ENCODE results near the gene SPDYE2B.
"Not testable (repeated sequence)": the region's sequence is repeated elsewhere in the genome, so short reads cannot be mapped to it uniquely, and the experiment has no call there.

SPDYE2B gene

DNA sequence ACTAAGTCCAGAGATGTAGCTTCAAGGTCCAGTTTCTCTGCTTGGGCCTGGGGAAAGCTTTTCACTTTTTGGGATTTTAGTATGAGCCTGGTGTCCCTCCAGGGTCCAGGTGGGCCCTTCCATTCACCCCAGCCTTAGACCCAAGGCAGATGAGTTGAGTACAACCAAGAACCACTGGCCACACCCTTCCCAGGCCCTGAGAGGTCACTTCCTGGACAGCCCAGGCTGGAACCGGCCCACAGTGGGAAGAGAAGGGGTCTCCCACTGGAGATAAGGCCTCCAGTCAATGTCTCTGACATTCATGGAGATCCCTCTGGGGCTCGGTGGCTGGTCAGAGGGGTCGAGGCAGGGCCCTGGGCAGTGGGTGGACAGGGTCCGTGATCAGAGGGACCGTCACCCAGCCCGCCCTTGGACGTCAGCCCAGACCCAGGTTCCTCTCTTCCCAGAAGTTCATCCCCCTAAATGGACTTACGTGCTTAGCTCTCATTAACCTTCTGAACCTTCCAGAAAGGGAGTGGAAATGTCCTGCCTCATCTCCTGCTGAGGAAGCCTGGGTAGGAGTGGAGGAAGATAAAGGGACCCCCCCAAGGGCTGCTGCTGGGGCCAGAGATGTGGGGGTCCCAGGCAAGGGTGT is 22.7 kb upstream of the SPDYE2B start:
- not testable (repeated sequence) for H3K9me3 Mint-ChIP-seq, H3K27ac Mint-ChIP-seq

DNA sequence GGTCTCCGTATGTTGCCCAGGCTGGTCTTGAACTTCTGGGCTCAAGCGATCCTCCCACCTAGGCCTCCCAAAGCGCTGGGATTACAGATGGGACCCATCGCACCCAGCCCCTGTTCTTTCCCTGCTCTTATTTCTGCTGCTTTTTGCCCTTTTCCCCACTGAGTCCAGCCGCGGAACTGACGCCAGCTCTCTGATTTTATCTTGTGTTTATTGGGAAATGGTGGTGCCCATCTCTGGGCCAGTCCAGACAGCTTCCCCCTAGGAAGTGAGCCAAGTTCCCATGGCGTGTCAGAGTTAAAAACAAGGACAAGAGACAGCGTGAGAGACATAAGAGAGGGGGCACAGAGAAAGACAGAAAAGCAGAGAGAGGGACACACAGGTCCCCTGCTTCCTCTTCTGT is 19.5 kb upstream of the SPDYE2B start:
- H3K4me3 Mint-ChIP-seq; H3K27ac Mint-ChIP-seq; H3K36me3 Mint-ChIP-seq (ENCODE audit: low read depth); H3K27me3 Mint-ChIP-seq (ENCODE audit: low read depth); H3K9me3 Mint-ChIP-seq; H3K4me1 Mint-ChIP-seq (ENCODE audit: low read depth): not testable (repeated sequence)

More for the DNA sequence above, 22.7 kb upstream of the SPDYE2B start:
- H3K4me3 Mint-ChIP-seq; H3K27me3 Mint-ChIP-seq (ENCODE audit: low read depth); H3K36me3 Mint-ChIP-seq (ENCODE audit: low read depth); H3K4me1 Mint-ChIP-seq (ENCODE audit: low read depth): not testable (repeated sequence)

DNA sequence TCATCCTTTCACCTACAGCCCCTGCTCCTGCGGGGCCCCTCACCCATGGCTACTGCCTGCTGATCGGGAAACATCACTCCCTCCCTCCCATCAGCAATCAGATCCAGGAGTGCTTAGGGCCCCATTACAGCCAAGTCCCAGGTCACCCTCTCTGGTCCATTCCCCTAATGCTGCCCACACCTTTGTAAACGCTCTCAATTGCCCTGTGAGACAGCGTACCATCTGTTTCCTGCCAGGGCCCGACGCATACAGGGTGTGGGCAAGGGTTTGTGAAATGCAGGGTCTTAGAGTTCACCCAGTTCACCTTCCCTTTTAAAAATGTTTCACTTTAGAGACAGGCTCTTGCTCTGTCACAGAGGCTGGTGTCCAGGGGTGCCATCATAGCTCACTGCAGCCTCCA is 15.8 kb upstream of the SPDYE2B start:
- H3K4me3 Mint-ChIP-seq; H3K9me3 Mint-ChIP-seq; H3K27ac Mint-ChIP-seq; H3K27me3 Mint-ChIP-seq (ENCODE audit: low read depth); H3K4me1 Mint-ChIP-seq (ENCODE audit: low read depth); H3K36me3 Mint-ChIP-seq (ENCODE audit: low read depth): not testable (repeated sequence)

DNA sequence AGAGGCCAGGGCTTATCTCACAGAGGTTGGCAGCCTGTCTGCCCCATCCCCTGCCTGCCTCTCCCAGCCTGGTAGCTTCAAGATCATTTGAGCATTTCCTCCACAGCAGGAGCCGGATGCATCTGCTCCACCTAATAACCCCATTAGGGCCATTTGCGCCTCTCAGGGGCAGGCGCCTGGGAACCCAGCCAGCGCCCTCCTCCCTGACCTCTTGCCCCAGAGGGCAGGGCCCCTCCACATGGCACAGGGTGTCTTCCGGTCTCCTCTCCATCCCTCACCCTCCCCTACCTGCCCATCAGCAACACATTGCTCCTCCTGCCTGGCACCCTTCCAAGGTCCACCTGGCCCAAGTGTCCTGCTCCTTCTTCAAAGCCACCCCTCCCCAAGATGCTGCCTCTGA is 14.8 kb upstream of the SPDYE2B start:
- H3K9me3 Mint-ChIP-seq; H3K27ac Mint-ChIP-seq; H3K27me3 Mint-ChIP-seq (ENCODE audit: low read depth); H3K4me1 Mint-ChIP-seq (ENCODE audit: low read depth); H3K4me3 Mint-ChIP-seq; H3K36me3 Mint-ChIP-seq (ENCODE audit: low read depth): not testable (repeated sequence)

DNA sequence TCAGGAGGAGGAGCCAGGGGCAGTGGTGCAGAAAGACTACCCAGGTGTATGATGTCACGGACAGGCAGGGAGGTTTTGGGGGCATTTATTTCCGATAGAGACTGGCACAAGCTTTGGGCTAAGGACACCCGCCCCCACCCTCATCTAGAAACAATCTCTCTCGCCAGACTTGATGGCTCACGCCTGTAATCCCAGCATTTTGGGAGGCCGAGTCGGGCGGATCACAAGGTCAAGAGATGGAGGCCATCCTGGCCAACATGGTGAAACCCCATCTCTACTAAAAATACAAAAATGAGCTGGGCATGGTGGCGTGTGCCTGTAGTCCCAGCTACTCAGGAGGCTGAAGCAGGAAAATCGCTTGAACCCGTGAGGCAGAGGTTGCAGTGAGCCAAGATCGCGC is 13.2 kb upstream of the SPDYE2B start:
- not testable (repeated sequence) for H3K27me3 Mint-ChIP-seq (ENCODE audit: low read depth); H3K27ac Mint-ChIP-seq

DNA sequence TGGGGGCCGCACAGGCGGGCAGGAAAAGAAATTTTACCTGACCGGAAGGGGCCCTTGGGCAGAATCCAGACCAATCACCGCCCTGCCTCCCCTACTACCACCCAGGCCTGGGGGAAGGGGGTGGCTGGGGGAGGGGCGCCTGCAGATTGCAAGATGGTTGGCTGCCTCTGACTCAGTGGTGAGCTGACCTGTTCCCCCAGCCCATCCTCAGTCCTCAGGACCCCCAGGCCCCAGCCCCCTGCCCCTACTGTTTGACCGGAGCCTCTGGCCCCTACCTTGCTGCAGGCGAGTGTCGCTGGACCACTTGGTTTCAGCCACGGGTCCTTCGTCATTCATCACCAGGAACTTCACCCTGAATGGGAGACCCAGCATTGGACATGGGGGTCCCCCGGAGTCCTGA is 11.3 kb upstream of the SPDYE2B start:
- not testable (repeated sequence) for H3K27me3 Mint-ChIP-seq (ENCODE audit: low read depth); H3K36me3 Mint-ChIP-seq (ENCODE audit: low read depth); H3K27ac Mint-ChIP-seq; H3K4me1 Mint-ChIP-seq (ENCODE audit: low read depth); H3K9me3 Mint-ChIP-seq; H3K4me3 Mint-ChIP-seq

More for the DNA sequence above, 13.2 kb upstream of the SPDYE2B start:
- H3K4me3 Mint-ChIP-seq; H3K36me3 Mint-ChIP-seq (ENCODE audit: low read depth); H3K9me3 Mint-ChIP-seq; H3K4me1 Mint-ChIP-seq (ENCODE audit: low read depth): not testable (repeated sequence)

DNA sequence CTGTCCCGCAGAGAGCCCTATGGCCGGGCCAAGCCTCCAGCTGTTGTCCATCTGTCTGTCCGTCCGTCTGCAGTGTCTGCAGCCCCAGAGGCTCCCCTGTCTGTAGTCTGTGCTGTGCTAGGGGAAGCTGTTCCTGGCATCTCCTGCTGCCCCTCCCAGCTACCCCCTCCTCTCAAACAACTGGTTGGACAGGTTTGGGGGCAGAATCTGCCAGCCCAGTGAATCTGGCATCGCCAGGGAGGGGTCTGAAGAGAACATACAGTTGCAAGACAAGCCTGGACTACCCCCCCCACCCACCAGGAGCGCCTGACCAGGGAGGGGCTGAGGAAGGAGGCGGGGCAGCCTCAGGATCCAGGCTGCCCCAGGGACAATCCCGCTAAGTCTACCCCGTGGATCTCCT is 7.4 kb upstream of the SPDYE2B start, which contains the start of gene UPK3BL1:
Gene UPK3BL1, minus strand, starts transcription at position 101 of the 400 bp plus-strand sequence. Its CDS starts 50 bp downstream, at position 51.
- H3K27me3 Mint-ChIP-seq (ENCODE audit: low read depth); H3K36me3 Mint-ChIP-seq (ENCODE audit: low read depth); H3K4me3 Mint-ChIP-seq; H3K4me1 Mint-ChIP-seq (ENCODE audit: low read depth); H3K27ac Mint-ChIP-seq; H3K9me3 Mint-ChIP-seq: not testable (repeated sequence)

DNA sequence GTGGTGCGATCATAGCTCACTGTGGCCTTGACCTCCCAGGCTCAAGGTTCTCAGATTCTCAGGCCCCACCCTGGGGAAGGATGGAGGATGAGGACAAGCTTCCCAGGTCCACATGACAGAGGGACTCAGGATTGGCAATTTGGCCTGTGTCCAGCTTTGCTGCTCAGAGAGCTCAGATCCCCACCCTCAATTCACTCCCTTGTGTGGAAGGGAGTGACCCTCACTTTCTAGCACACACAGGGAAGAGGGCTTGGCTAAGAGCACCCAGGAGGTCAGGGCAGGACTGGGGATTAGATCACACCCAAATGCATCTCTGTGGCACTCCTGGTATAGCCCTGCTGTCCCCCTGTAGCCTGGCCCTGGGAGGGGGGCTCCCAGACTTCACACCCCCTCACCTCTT is 6.7 kb upstream of the SPDYE2B start:
- not testable (repeated sequence) for H3K27ac Mint-ChIP-seq; H3K4me1 Mint-ChIP-seq (ENCODE audit: low read depth); H3K36me3 Mint-ChIP-seq (ENCODE audit: low read depth); H3K4me3 Mint-ChIP-seq; H3K27me3 Mint-ChIP-seq (ENCODE audit: low read depth); H3K9me3 Mint-ChIP-seq

DNA sequence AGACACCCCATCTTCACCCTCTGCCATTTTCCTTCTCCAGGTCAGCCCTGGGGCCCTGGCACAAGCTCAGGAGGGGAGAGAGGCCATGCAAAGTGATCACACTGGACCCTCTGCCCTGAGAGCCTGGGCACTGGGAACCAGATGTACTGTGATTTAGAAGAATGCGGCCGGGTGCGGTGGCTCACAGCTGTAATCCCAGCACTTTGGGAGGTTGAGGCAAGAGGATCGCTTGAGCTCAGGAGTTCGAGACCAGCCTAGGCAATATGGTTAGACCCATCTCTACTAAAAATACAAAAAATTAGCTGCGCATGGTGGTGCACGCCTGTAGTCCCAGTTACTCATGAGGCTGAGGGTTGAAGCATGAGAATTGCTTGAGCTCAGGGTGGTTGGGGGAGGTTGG is 2.3 kb upstream of the SPDYE2B start:
- H3K36me3 Mint-ChIP-seq (ENCODE audit: low read depth); H3K9me3 Mint-ChIP-seq; H3K27me3 Mint-ChIP-seq (ENCODE audit: low read depth); H3K4me3 Mint-ChIP-seq; H3K4me1 Mint-ChIP-seq (ENCODE audit: low read depth); H3K27ac Mint-ChIP-seq: not testable (repeated sequence)

DNA sequence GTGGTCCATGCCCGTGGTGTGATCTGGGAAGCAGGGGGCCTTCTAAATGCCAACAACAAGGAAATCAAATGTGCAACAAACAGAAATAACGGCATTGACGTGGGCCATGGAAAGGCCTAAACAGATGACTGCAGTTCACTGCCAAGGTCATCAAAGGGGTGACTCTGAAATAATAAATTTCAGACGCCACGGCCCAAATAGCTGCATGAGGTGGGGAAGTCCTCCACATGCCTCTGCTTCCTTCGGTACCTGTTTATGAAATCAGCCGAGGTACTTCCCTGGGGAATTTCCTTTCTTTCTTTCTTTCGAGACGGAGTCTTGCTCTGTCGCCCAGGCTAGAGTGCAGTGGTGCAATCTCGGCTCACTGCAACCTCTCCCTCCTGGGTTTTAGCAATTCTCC is 14.6 kb downstream of the SPDYE2B start:
- not testable (repeated sequence) for H3K4me1 Mint-ChIP-seq (ENCODE audit: low read depth); H3K9me3 Mint-ChIP-seq; H3K36me3 Mint-ChIP-seq (ENCODE audit: low read depth); H3K4me3 Mint-ChIP-seq; H3K27me3 Mint-ChIP-seq (ENCODE audit: low read depth); H3K27ac Mint-ChIP-seq

DNA sequence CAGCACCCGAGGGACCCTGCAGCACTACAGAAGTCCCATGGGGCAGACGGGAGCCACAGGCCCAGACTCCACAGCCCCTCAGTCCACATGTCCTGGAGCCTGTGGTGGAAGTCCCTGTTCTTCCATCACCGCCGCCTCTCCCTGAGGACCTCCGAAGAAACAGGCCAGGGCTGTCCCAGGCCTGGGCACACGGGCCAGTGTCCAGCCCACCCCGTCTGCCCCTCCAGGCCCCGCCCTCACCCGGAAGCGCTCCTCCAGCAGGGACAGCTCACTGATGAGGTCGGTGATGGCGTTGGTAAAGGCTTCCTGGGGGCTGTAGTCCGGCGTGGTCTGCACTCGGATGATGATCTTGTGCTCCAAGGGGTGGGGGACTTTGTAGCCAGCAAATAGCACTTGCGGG is 16.7 kb downstream of the SPDYE2B start:
- not testable (repeated sequence) for H3K27me3 Mint-ChIP-seq (ENCODE audit: low read depth); H3K4me1 Mint-ChIP-seq (ENCODE audit: low read depth); H3K27ac Mint-ChIP-seq; H3K9me3 Mint-ChIP-seq; H3K4me3 Mint-ChIP-seq; H3K36me3 Mint-ChIP-seq (ENCODE audit: low read depth)

DNA sequence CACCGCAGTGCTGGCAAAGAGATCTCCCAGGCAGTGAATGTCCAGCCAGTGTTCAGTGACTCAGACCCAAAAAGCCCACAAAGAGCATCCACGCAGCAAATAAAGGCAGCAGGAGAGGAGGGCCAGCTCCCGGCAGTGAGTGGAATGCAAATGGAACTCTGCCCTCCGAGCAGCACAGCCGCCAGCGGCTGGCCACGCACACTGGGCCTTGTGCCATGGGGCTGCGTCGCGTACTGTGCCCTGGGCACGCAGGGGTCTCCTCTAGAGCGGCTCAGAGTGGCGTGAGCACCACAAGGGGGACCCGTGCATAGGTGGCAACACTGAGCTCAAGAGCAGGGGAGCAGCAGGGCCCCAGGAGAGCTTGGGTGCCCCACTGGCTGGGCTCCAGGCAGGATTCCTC is 17.4 kb downstream of the SPDYE2B start:
- not testable (repeated sequence) for H3K9me3 Mint-ChIP-seq; H3K4me3 Mint-ChIP-seq; H3K4me1 Mint-ChIP-seq (ENCODE audit: low read depth); H3K27ac Mint-ChIP-seq; H3K36me3 Mint-ChIP-seq (ENCODE audit: low read depth); H3K27me3 Mint-ChIP-seq (ENCODE audit: low read depth)

DNA sequence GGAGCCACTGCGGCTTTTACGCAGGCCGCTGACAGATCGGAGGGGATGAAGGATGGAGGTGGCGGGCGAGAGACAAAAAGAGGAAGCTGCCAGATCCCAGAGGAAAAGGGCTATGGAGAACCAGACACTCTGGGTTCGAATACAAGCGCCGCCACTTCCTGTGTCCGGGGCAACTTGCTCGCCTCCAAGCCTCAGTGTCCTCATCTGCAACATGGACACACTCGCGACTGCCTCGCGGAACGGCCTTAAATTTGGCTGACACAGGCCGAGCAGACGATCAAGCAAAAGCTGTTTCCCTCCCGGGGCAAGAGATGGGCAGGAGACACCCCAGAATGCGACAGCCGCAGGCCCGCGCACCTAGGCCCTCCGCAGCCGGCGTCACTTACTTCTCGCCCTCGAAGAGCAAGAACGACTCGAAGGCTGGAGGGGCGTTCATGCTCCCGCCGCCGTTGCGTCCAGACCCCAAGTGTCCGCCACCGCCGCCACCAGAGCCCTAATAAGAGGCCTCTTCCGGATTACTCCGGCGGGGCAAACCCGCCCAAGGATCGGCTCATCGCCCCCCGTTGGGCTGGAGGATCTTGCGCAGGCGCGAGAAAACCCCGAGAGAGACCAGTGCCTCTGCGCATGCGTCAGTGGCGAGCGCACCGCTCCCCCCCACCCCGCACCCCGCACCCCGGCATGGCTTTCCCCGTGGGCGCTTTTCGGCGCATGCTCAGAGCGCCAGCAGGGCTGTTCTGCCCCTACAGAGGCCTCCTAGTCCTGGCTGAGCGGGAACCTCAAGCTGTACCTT is 21.2 kb downstream of the SPDYE2B start, which contains the start of gene POLR2J2:
Gene POLR2J2, minus strand, starts transcription at position 498 of the 790 bp plus-strand sequence. Its CDS starts 62 bp downstream, at position 436.
- not testable (repeated sequence) for H3K36me3 Mint-ChIP-seq (ENCODE audit: low read depth); H3K27ac Mint-ChIP-seq; H3K27me3 Mint-ChIP-seq (ENCODE audit: low read depth); H3K4me1 Mint-ChIP-seq (ENCODE audit: low read depth); H3K4me3 Mint-ChIP-seq; H3K9me3 Mint-ChIP-seq

DNA sequence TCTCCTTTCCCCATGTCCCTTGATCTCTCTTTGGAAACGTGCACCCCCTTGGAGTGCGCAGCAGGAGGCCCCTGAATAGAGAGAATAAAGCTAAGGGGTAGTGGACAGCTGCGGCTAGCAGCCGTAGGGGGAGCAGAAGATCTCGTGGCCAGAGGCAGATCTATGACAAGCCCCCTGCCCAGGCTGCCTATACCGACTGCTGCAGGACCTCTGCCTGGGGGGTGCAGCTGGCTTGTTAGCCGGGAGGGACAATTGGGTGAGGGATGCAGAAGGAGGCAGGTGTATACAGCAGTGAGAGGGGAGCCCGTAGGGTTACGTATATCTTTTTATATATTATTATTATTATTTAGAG is 21.8 kb downstream of the SPDYE2B start:
- H3K27me3 Mint-ChIP-seq (ENCODE audit: low read depth); H3K36me3 Mint-ChIP-seq (ENCODE audit: low read depth); H3K4me3 Mint-ChIP-seq; H3K4me1 Mint-ChIP-seq (ENCODE audit: low read depth); H3K9me3 Mint-ChIP-seq; H3K27ac Mint-ChIP-seq: not testable (repeated sequence)

DNA sequence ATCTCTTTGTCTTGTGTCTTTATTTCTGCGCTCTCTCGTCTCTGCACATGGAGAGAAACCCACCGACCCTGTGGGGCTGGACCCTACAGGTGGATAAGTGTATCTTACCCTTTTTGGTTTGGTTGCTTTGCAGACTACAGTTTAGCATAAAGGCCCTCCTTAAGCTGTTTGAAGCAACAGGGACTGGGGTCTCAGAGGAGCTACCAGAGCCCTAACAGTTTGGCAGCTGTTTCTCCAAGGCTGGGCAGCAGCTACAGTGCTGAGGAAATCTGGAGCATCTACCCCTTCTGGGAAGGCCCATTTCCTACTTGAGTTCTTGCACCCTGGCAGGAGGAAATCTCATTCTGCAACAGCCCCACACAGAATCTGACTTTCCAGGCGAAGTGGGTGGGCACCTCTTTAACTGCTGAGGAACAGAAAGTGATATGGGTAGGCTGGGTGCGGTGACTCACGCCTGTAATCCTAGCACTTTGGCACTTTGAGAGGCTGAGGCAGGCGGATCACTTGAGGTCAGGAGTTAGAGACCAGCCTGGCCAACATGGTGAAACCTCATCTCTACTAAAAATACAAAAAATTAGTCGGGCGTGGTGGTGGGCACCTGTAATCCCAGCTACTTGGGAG is 23.4 kb downstream of the SPDYE2B start:
- not testable (repeated sequence) for H3K27ac Mint-ChIP-seq; H3K4me3 Mint-ChIP-seq; H3K9me3 Mint-ChIP-seq; H3K27me3 Mint-ChIP-seq (ENCODE audit: low read depth); H3K4me1 Mint-ChIP-seq (ENCODE audit: low read depth); H3K36me3 Mint-ChIP-seq (ENCODE audit: low read depth)

Measured in T-helper 1 cell treated with Interleukin-12 subunit alpha and Interleukin-12 subunit beta and Interleukin-4 antibody, amounts not matched to agents 30 μg/mL and 1 μg/mL, for 36 hours (primary cell).